DMS79 treated with DMSO at 0.1 percent for 48 hours (cell line): ENCODE measurements around the gene ETNK2.

Experiments
- DNase-seq: peaks from one replicate; lab custom pipeline; 2025; lab: John Stamatoyannopoulos, UW

ETNK2 gene, protein sequence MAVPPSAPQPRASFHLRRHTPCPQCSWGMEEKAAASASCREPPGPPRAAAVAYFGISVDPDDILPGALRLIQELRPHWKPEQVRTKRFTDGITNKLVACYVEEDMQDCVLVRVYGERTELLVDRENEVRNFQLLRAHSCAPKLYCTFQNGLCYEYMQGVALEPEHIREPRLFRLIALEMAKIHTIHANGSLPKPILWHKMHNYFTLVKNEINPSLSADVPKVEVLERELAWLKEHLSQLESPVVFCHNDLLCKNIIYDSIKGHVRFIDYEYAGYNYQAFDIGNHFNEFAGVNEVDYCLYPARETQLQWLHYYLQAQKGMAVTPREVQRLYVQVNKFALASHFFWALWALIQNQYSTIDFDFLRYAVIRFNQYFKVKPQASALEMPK

DNA sequence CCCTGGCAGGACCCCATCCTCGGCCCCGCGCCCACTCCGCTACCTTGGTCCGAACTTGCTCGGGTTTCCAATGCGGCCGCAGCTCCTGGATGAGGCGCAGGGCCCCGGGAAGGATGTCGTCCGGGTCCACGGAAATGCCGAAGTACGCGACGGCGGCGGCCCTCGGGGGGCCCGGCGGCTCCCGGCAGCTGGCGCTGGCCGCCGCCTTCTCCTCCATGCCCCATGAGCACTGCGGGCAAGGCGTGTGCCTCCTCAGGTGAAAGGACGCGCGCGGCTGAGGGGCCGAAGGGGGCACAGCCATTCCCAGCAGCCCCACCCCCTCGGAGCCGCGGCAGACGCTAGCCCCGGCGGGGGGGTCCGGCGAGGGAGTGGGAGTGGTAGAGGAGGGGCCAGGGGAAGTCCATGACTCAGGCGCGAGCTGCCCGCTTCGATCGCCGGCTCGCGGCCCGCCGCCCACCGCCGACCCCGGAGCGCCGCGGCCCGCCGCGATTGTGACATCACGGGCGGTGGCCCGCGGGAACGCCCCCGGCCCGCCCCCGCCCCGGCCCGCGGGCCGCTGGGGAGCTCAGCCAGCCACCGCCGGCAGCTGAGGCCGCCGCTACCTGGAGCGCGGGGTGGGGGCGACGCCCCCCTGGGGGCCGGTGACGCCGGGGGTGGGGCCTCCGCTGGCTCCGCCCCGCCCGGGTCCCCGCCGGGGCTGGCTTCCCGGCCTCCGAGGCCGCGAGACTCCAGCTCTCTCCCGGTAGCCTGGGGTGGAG is at the start of gene ETNK2:
Gene ETNK2, minus strand, starts transcription at position 493 of the 758 bp plus-strand sequence. Its CDS starts 192 bp downstream, at position 301.
- DNase-seq: peak; percentile 43

DNA sequence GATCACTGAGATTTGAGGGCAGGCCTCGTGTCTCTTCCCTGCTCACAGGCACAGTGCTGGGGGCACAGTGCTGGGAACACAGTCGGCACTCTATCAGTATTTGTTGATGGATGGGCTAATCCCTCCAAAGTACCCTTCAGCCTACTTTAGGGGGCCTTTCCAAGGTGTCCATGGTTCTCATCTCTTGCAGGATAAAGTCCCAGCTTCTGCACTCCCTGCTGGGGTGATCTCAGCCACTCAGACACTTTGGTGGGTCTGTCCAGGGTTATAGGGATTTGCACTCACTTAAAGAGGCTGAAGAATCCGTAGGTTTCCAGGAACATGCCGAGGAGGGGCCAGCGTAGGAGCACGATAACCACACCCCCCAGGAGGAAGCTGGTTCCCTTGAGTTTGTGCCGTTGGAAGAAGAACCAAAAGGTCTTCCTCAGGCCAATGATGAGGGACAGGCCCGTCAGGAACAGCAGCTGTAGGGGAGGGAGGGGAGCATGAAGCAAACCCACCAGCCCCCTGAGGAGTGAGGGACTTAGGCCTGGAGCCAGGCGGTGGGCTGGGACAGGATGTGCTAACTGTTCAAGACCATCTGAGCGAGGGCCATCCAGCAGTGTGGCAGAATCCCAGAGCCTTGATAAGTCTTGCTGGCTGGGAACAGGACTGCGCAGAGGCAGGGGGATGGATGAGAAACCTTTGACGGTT is 49.6 kb upstream of the ETNK2 start:
- no peak for DNase-seq

DNA sequence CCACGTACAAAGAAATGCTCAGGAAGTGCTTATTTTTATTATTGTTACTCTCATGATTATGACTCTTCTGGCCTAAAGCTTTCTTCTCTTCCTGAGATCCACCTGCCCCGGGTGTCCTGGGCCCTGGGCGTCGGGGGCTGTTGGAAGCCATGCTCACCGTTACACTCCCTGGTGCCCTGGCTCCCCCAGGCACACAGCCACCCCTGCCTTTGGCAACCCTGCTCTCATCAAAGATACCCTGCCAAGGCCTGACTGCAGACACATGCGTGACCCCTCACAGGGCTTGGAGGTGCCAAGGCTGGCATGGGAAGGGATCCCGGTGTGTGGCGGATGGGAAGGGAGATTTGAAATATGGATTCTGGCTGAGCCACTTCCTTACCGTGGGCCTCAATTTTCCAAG is 47.7 kb upstream of the ETNK2 start:
- DNase-seq: no peak

DNA sequence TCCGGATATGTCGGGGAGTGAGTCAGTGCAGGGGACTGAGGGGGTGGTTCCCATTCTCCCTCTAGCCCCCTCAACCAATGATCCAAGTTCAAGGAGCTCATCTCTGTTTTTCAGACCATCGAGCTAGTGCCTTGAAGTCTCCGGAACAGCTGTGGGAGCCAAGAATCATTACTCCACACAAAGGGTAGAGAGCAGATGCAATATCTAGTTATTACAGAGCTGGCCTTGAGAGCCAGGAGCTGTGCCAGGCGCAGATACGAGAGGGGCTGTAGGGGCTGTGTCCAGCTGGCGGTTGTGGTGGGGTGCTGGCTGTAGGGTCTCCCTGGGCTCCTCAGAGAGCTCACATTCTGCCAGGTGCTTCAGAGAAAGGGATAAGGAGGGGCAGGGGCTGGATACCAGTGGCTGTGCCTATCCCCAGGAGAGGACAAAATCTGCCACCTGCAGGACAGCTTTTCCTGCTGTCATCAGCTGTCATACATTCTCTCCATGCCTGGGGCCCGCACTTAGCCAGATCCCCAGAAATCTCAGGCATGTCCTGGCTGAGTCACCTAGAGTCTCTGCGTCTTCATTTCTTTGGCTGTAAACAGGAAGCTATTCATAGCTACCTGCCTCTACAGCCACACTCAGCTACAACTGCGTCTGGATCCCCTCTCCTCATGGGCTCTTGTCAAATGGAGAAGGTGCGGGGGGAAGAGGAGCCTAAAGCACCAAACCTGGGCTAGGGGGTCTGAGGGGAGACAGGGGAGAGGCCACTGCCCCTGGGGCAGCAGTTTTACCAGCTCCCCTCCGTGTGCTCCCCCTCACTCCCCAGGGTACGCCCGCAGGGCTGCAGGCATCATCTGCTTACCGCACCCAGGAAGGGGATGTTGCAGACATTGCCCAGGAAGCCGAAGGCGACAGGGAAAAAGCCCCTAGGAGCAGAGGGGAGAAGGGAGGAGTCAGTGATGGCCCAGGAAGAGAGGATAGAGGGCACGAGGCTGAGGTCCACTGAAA is 46.8 kb upstream of the ETNK2 start:
- peak; percentile 23 for DNase-seq

DNA sequence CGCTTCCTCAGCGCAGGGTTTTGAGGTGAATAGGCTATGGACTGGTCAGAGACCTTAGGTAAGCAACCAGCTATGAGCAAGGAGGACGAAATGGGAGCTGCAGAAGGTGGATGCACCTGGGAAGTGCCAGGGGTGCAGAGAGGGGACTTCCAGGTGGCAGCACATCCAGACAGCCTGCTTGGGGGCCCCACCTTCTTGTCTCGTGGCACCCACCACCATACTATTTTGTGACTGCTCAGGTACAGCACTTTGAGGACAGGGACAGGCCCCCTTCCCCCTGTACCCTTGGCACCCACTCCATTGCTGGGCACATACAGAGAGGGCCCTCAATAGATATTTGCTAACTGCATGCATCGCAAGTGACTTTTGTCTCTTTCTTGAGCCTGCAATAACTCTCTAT is 45.2 kb upstream of the ETNK2 start:
- DNase-seq: no peak

DNA sequence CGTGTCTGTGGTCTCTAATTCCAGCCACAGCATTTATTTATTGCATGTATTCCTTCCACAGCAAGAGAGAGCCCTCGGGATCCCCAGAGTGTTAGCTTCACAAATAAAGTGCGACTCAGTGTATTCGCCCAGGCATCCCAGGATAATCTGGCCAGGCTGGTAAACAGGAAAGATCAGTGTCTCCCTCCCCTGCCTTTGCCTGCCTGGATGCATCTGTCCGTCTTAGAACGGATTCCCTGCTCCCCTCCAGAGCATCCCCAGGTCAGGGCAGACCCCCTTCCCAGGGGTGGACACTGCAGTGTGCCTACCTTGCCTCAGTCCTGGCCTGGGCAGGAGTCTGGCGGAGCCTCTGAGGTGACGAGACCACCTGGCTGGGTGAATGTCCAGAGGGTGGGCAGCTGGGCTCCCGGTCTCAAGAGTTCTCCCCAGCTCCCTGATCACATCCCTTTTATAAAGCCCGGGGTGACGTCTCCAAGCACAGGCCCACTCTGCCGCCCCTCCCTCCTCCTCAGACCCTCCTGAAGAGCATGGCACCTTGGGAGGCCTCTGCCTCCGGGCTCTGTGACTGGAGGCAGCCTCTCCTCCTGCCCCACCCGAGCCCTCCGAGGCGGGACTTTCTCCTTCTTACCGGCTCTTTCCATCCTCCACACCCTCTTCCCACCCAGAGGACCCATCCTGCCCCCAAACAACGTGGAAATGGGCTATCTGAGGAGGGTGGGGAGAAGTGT is 44.4 kb upstream of the ETNK2 start, which contains the start of gene KISS1:
Gene KISS1, minus strand, starts transcription at position 424 of the 728 bp plus-strand sequence. CDS start 3,615 bp downstream, outside the sequence.
- no peak for DNase-seq

DNA sequence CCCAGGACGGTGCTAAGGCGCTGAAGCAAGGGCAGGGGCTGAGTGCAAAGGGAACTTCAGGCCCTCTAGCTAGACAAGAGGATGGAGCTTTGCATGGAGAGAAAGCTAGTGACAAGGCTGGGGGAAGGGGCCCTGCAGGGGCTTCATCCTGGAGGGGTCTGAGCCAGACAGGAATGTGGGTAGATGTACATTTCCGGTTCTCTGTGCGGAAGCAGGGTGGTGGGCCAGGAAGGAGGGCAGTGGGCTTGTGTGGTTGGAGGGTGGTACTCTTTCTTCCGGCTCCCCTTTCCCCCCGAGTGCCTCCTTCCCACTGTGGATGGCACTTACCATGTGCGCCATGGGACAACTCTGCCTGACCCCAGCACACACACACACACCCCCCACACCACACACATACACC is 42.9 kb upstream of the ETNK2 start:
- DNase-seq: no peak

DNA sequence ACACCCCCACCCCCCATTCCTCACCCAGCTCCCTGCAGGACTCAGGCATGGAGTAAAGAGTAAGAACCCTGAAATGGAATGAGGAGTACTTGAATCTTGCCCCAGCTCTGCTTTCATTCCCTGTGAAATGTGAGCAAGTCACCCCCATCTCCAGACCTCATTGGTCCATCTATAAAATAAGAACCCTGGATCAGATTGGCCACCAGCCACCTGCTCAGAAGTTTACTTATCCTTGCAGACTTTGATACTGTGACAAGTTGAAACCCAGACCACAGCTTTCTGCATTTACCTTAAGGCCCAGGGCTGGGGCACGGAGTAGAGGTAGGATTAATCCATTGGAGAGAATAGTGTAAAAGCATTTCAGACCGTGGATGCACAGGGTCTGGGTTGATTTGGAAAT is 42.2 kb upstream of the ETNK2 start:
- DNase-seq: no peak

DNA sequence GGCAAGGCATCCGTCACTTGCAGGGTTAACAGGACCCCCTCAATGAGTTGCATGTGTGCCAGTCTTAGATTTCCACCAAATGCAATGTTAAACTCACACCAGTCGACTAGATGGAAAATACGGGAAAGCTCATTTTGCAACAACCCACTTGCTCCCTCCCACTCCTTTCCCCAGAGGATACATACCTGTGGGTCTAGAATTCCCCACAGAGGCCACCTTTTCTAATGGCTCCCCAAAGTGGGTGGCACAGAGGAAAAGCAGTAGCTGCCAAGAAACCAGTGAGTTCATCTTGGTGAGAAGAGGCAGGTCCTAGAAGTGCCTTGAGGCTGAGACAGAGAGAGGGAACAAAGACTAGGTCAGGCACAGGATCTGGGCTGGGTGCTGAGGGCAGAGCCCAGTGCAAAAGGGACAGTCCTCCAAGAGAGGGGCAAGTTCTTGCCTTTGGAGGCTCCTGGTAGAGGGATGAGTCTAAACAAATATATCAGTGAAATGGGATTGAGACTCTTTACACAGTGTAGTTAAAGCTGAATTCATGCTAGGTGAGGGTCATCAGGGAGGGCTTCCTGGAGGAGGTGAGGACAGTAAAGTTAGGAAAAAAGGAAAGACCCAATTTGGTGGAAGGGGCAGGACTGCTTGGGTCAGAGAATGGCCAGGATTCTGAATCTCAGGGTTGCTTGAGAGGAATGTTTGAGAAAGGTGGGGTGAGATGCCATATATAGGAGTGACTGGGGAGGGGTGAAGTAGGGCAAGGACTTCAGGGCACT is 40.9 kb upstream of the ETNK2 start:
- no peak for DNase-seq

DNA sequence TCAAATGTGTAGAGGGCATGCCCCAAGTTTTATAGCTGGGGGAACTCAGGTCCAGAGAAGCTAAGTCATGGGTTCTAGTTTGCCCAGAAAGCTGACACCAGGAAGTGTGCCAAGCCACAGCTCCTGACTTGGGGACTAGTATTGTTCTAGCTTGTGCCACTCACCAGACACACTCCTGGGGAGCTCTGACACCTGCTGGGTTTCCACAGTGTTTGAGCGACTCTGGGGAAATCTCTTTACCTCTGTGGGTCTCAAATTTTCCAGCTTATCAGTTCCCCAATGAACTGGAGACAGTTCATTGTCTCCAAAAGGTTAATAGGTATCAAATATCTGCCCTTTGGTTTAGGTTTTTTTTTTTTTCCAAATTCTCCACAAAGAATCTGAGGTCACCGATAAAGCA is 40.2 kb upstream of the ETNK2 start:
- DNase-seq: no peak

DNA sequence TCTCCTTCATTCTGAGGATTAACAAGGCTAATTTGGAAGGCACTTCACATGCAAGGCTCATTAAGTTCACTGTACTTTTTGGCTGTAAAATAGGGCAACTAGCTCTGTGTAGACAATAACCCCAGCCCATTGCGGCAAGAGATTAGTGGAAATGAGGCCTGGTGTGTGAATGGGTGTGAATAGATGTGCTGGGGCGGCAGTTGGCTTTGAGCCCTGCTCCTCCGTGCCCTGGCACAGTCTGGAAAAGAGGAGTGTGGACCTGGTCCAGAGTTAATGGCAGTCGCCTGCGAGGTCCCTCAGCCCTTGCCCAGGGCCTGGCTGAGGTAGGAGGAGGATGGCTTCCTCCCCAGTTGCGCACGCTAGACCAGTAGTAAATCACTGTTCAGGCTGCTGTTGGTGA is 39.6 kb upstream of the ETNK2 start:
- DNase-seq: peak; percentile 60

DNA sequence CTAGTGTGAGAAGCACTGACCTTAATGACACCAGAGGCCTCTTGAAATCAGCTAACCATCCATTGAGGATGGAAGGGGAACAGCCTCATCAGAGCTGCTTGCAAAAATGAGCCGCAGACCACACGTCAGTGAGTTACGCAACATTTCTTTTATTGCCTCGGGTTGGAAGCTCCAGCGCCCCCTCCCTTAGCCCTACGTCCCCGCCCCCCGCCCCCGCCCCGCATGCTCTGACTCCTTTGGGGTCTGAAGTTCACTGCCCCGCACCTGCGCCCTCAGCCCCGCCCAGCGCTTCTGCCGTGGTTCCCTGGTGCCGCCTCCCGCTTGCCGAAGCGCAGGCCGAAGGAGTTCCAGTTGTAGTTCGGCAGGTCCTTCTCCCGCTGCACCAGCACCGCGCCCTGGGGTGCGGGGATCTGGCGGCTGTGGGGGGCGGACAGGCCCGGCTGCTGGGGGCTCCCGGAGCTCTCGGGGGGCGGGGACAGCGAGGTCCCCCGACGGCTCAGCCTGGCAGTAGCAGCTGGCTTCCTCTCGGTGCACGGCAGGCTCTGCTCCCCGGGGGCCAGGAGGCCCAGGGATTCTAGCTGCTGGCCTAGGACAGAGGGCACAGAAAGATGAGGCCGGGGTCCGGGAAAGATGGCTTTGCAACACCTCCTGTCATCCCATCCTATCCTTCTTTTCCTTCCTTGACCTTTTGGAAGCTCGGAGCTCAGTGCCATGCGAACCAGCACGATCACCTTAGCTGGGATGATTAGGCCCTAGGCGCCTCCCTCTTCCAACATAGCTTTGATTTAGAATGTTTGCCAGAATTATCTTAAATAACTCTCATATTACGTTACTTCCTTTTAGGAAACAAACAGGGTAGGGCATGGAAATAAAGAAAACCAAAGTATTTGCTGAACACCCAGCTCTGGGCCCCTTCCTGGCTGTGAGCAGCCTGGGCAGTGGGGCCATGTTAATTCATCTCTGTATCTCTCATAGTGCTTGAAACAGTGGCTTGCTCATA is 38.7 kb upstream of the ETNK2 start:
- DNase-seq: peak; percentile 38

DNA sequence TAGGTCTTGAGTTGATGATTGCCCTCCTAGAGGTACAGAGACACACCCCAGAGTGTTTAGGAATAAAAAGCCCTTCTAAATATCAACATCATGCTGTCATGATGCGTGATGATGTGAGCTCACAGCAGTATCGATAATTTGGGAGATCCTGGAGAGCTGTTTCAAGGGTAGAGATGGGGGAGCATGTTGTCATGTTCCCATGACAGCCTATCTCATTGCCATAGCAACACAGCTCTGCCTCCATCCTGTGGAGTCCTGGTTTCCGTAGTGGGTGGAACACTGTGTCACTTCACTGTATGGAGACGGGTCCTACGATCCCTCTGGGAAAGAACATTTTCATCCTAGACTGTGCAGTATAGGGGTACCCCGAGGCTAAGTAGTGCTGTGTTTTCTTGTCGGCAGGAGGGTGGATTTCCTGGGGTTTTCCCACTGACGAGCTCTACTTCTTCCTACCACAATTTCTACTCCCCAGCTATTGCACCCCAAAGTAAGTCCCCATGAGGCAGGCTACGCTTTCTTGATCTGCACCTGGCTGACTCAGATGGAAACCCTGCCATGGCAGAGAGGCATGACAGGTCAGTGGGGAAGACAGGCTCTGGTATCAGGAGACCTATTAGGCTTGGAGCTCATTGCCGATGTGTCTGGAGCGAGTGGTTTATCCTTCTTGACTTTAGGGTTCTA is 37.3 kb upstream of the ETNK2 start:
- no peak for DNase-seq

DNA sequence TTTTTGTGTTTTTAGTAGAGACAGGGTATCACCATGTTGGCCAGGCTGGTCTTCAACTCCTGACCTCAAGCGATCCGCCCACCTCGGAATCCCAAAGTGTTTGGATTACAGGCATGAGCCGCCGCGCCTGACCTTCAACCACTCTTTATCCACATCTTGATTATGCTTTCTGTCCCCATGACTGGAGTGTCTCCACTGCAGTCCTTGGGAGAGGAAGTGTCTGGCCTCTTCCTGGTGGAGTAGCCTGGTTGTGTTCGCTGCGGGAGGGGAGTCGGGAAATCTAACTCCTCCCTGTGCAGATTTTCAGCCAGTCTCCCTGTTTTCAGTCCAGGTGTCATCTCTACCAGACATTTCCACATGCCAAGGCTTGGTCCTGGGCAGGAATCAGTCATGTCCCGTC is 34.8 kb upstream of the ETNK2 start:
- DNase-seq: no peak

DNA sequence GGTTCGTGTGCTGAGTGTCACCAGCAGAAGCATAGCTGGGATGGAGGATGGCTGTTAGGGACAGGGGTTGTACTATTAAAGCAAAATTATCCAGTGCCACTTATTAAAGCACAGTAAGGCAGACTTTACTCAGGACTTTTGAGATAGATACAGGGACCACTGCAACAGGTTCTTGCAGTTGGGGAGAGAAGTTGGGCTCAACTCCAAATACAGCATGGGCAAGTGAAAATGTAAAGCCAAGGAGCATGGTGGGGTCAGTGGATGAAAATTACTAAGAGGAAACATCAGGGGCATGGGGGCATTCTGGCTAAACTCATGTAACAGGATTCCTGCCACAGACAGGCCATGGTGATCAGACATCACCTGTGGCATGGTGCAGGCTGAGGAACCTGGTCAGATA is 29.3 kb upstream of the ETNK2 start:
- no peak for DNase-seq

DNA sequence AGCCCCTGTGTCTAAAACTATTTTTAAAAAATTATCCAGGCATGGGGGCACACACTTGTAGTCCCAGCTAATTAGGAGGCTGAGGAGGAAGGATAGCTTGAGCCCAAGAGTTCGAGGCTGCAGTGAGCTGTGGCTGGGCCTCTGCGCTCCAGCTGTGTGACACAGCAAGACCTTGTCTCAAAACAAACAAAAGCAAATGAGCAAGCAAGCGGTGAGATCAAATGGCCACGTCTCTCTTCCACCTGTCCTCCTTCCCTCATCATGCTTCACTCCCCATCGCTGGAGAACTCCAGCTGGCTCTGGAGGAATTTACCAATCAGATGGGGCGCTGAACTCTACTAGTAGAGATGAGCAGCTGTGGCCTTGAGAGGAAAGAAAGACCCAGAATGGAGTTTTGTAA is 28.3 kb upstream of the ETNK2 start:
- DNase-seq: no peak

DNA sequence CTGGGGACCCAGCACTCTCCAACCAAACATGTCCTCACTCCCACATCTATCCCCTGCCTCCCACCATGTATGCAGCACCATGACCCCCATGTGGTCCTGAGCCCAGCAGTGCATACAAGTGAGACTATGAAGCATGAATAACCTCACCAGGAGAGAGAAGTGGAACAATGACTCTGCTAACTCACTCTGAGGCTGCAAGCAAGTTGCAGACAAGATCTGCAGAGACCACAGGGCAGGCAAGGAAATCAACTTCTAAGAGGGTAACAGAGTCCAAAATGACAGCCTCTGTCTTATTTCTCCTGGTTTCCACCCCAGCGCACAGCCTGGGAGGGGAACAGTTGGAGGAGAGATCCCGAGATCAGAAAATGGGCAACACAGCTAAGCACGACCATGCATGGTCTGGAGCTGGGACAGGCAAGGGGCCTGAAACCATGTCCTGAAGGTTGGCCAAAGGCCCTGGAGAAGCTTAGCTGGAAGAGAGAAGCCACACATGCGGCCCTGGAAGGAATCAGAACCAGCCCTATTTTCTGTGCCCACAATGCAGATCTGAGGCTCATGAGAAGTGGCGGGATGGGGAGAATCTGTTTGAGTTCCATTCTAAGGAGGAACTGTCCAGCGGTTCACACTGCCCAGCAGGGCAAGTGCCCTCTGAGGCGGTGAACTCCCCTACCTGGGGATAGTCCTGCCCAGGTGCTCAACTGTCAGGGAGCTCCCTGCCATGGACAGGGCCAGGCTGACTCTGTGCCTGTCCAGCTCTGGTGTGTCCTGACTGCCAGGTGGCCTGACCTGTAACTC is 26.8 kb upstream of the ETNK2 start:
- no peak for DNase-seq
